OCI-LY7 (cell line): ENCODE measurements around the gene ANO1.

Experiments
- CTCF ChIP-seq: fragments of 200-600 bp; sonication (generic); conservative IDR thresholded peaks from 2 replicates; pipeline ENCODE4 v1.5.1; 2014; ENCODE audit warnings: mild to moderate bottlenecking, antibody characterized with exemption, low read length, moderate library complexity, mixed read lengths
- EZH2phosphoT487 ChIP-seq: fragments of 200-600 bp; sonication (generic); IDR thresholded peaks from 2 replicates; pipeline ENCODE4 v1.6.1; 2018; ENCODE audit warnings: low read depth, borderline replicate concordance, mild to moderate bottlenecking, mixed run types, antibody characterized with exemption, low read length, moderate library complexity, mixed read lengths

- TF ChIP-seq CTCF (no peak), EZH2phosphoT487 (no peak)
Measured at GRCh38 chr11:70182266-70182665, 104.1 kb downstream of the ANO1 start.
